ENCODE data around the gene CSAD.
A peak's percentile ranks its signal among the peaks of the same experiment; 100 is the strongest.
"Not testable (repeated sequence)": the region's sequence is repeated elsewhere in the genome, so short reads cannot be mapped to it uniquely, and the experiment has no call there.

CSAD gene

DNA sequence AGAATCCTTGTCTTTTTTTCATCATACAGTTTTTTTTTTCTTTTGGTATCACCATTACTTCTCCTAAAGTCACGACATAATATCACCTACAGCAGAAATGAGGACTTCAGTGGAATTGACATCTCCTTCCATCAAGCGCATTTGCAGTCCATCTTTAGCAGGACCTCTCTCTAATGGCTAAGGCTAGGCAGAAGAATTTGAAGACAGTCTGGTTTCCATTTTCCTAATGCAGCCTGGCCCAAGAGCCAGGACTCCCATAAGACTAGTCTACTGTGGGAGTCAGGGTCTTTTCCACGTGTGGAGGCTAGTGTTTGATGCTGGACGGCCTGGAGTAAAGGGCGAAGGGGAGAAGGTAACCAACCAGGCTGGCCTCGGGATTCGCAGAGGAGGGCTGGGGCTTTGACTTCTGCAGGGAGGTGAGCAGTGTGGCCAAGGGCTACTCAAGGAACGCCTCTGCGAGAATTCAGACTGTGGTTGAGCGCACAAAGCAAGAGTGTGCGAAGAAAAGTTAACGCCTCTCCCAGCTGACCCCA is 972 bp downstream of the CSAD start:
- TF ChIP-seq, protein P1, sequence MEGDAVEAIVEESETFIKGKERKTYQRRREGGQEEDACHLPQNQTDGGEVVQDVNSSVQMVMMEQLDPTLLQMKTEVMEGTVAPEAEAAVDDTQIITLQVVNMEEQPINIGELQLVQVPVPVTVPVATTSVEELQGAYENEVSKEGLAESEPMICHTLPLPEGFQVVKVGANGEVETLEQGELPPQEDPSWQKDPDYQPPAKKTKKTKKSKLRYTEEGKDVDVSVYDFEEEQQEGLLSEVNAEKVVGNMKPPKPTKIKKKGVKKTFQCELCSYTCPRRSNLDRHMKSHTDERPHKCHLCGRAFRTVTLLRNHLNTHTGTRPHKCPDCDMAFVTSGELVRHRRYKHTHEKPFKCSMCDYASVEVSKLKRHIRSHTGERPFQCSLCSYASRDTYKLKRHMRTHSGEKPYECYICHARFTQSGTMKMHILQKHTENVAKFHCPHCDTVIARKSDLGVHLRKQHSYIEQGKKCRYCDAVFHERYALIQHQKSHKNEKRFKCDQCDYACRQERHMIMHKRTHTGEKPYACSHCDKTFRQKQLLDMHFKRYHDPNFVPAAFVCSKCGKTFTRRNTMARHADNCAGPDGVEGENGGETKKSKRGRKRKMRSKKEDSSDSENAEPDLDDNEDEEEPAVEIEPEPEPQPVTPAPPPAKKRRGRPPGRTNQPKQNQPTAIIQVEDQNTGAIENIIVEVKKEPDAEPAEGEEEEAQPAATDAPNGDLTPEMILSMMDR (IDR thresholded peaks at IDR 0.05; ENCODE audit: insufficient read depth, low read depth, low read length, missing control alignments), result no peak
- peak overlapping the region; percentile 67 for H3K4me3 ChIP-seq (ENCODE audit: low read depth, low read length)
- no peak for DNase-seq (ENCODE audit: low read depth)

DNA sequence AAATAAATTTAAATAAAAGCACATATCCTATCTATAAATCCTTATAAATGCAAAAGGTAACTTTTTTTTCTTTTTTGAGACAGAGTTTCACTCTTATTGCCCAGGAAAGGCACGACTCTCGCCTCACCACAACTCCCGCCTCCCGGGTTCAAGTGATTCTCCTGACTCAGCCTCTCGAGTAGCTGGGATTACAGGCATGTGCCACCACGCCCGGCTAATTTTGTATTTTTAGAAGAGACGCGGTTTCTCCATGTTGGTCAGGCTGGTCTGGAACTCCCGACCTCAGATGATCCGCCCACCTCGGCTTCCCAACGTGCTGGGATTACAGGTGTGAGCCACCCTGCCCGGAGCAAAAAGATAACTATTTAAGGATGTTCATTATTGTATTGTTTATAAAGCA is 1.9 kb downstream of the CSAD start:
- not testable (repeated sequence) for DNase-seq (ENCODE audit: low read depth); H3K4me3 ChIP-seq (ENCODE audit: low read depth, low read length)

DNA sequence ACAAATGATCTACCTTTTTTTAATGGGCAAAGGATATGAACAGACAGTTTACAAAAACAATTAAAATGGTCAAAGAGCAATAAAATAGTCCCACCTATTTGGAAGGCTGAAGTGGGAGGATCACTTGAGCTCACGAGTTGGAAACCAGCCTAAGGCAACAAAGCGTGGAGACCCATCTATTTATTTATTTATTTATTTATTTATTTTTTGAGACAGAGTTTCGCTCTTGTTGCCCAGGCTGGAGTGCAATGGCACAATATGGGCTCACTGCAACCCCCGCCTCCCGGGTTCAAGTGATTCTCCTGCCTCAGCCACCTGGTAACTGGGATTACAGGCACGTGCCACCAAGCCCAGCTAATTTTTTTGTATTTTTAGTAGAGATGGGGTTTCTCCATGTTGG is 3.3 kb downstream of the CSAD start:
- DNase-seq (ENCODE audit: low read depth); H3K4me3 ChIP-seq (ENCODE audit: low read depth, low read length): not testable (repeated sequence)

GRCh38 chr12:53176750-53177149 is 4.0 kb downstream of the CSAD start:
- TF ChIP-seq, protein P1 (IDR thresholded peaks at IDR 0.05; ENCODE audit: insufficient read depth, low read depth, low read length, missing control alignments), result no peak
- no peak overlapping the region for H3K4me3 ChIP-seq (ENCODE audit: low read depth, low read length)
- DNase-seq (ENCODE audit: low read depth), result no peak

DNA sequence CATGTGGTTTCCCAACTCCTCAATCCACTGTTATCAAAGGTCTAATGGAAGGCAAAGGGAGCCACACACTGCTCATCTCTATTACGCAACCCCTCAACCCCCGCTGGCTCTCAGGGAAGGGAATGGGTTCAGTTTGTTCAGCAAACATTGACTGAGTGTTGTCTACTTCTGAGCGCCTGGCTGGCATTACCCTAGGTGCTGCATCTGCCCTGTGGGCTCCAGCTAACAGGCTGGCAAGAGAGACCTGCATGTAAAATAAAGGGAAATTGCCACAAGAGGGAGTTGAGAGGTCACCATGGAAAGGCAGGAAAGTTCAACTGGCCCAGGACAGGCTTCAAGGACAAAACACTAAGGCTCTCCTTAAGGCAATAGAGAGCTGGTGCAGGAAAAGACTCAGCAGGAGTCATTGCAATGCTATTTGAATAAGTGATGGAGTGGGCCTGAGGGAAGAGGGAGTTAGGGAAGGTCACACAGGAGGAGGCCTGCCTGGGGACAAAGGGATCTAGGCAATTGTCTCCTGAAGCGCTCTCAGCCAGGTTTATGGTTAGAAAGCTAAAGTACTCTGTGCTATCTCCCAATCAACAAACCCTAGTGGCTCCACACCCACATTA is 5.7 kb downstream of the CSAD start:
- H3K4me3 ChIP-seq (ENCODE audit: low read depth, low read length), result no peak overlapping the region
- TF ChIP-seq, protein P1 (IDR thresholded peaks at IDR 0.05; ENCODE audit: insufficient read depth, low read depth, low read length, missing control alignments), result peak; percentile 12
- no peak for DNase-seq (ENCODE audit: low read depth)

DNA sequence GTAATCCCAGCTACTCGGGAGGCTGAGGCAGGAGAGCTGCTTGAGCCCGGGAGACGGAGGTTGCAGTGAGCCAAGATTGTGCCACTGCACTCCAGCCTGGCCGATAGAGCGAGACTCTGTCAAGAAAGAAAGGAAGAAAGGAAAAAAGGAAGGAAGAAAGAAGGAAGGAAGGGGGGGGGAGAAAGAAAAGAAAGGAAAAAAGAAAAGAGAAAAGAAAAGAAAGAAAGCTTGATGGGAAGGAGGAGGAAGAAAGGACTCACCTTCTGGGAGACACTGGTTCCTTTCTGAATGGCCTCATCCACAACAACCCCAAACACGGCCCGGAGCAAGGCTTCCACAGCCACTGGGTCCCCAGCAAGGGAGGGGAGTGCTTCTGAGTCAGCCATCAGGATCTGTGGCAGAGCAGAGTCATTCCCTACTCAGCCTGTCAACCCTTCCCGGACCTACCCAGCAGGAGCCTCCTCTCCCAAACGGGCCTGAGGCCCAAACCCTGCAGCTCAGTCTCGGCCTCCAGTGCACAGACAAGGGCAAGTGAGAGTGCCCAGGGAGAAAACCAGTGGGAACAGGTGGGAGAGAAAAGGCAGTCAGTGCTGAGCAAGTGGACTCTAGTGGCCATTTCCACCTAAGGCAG is 7.5 kb downstream of the CSAD start:
- no peak overlapping the region for H3K4me3 ChIP-seq (ENCODE audit: low read depth, low read length)
- TF ChIP-seq, protein P1 (IDR thresholded peaks at IDR 0.05; ENCODE audit: insufficient read depth, low read depth, low read length, missing control alignments), result no peak
- no peak for DNase-seq (ENCODE audit: low read depth)

DNA sequence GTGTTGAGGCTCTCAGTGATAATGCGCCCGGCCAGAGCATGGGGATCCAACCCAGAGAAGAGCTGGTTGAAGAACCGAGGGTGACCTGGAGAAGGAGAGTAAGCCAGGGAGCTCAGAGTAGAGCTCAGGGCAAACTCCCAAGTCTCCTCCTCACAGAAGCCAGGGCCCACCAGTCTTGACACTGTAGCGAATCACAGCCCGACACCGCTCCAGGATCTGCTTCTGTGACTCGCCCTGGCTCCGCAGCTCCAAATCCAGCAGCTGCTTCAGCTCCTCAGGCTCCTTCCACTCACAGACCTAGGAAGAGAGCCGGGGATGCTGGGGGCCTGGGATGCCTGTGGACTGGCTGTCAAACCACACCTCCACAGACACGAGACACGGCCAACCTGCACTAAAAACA is 8.4 kb downstream of the CSAD start:
- DNase-seq (ENCODE audit: low read depth), result no peak
- TF ChIP-seq, protein P1 (IDR thresholded peaks at IDR 0.05; ENCODE audit: insufficient read depth, low read depth, low read length, missing control alignments), result no peak
- H3K4me3 ChIP-seq (ENCODE audit: low read depth, low read length), result no peak overlapping the region

- DNase-seq (ENCODE audit: low read depth), result no peak
- H3K4me3 ChIP-seq (ENCODE audit: low read depth, low read length), result no peak overlapping the region
- TF ChIP-seq, protein P1 (IDR thresholded peaks at IDR 0.05; ENCODE audit: insufficient read depth, low read depth, low read length, missing control alignments), result no peak
Measured at GRCh38 chr12:53171725-53172329, 8.9 kb downstream of the CSAD start.
